ENCODE data around the gene CLEC17A.

DNA sequence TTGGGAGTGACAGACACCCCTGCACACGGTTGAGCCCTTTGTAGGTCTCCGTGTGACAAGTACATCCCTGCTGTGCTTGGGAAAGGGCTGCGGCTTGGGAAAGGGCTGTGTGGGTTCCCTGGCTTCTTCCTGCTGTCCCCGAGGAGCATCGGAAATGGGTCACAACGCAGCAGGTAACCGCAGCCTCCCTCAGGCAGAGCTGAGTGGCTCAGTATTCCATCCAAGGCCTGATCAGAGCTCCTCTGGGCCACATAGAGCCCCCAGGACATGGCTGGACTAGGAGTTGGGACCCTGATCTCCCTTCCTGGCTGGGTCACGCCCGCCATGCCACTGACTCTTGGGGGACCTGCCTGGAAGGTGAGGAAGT, 37.2 kb upstream of the CLEC17A start:
- TF ChIP-seq, protein P1, sequence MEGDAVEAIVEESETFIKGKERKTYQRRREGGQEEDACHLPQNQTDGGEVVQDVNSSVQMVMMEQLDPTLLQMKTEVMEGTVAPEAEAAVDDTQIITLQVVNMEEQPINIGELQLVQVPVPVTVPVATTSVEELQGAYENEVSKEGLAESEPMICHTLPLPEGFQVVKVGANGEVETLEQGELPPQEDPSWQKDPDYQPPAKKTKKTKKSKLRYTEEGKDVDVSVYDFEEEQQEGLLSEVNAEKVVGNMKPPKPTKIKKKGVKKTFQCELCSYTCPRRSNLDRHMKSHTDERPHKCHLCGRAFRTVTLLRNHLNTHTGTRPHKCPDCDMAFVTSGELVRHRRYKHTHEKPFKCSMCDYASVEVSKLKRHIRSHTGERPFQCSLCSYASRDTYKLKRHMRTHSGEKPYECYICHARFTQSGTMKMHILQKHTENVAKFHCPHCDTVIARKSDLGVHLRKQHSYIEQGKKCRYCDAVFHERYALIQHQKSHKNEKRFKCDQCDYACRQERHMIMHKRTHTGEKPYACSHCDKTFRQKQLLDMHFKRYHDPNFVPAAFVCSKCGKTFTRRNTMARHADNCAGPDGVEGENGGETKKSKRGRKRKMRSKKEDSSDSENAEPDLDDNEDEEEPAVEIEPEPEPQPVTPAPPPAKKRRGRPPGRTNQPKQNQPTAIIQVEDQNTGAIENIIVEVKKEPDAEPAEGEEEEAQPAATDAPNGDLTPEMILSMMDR (IDR thresholded peaks at IDR 0.05): no peak
- no peak for TF ChIP-seq POLR2A (IDR thresholded peaks at IDR 0.05)

Data from heart left ventricle (tissue), 13 donors.